Mesenchymal stem cell (in vitro differentiated cells and primary cell): ENCODE results near the gene CAVIN1.

Source experiments
- DNase-seq: peaks from one replicate; pipeline ENCODE4 v3.0.0-alpha.2; 2013
- H2AFZ ChIP-seq: one replicate; pipeline ENCODE4 v1.6.1; 2013; ENCODE audit warnings: low read depth, mild to moderate bottlenecking, control low read depth, inconsistent platforms, low read length, moderate library complexity
- H2AK5ac ChIP-seq: 2 replicates; pipeline ENCODE4 v1.6.1; 2013; ENCODE audit warnings: low read length, moderate library complexity, mild to moderate bottlenecking, inconsistent platforms; ENCODE audit not compliant: severe bottlenecking
- H2BK120ac ChIP-seq: one replicate; pipeline ENCODE4 v1.6.1; 2013; ENCODE audit warnings: low read depth, mild to moderate bottlenecking, inconsistent platforms, low read length, moderate library complexity
- H2BK12ac ChIP-seq, 2 experiments: one replicate each; pipeline ENCODE4 v1.6.1; 2013; ENCODE audit warnings: inconsistent platforms in 2 of 2, low read length in 2 of 2, mild to moderate bottlenecking in 2 of 2, moderate library complexity in 2 of 2, control low read depth in 1 of 2
- H2BK15ac ChIP-seq: one replicate; pipeline ENCODE4 v1.6.1; 2013; ENCODE audit warnings: mild to moderate bottlenecking, low read depth, inconsistent platforms; ENCODE audit not compliant: poor library complexity, severe bottlenecking
- H2BK5ac ChIP-seq: 2 replicates; pipeline ENCODE4 v1.6.1; 2013; ENCODE audit warnings: low read depth, mild to moderate bottlenecking, low read length, control low read depth, inconsistent platforms; ENCODE audit not compliant: poor library complexity, severe bottlenecking
- H3K14ac ChIP-seq, 2 experiments: one replicate each; pipeline ENCODE4 v1.6.1; 2013; ENCODE audit warnings: inconsistent platforms in 2 of 2, low read length in 2 of 2, control low read depth in 1 of 2, mild to moderate bottlenecking in 1 of 2, moderate library complexity in 1 of 2
- H3K18ac ChIP-seq, 2 experiments: one replicate each; pipeline ENCODE4 v1.6.1; 2013; ENCODE audit warnings: inconsistent platforms in 2 of 2, low read length in 2 of 2, control low read depth in 1 of 2, low read depth in 1 of 2, mild to moderate bottlenecking in 1 of 2
- H3K23ac ChIP-seq, 2 experiments: one replicate each; pipeline ENCODE4 v1.6.1; 2013; ENCODE audit warnings: inconsistent platforms in 2 of 2, low read length in 2 of 2, mild to moderate bottlenecking in 2 of 2, moderate library complexity in 2 of 2, control low read depth in 1 of 2
- H3K27ac ChIP-seq: 2 replicates; pipeline ENCODE4 v1.5.1; 2013; ENCODE audit warnings: mild to moderate bottlenecking, moderate library complexity, low read length, control low read depth, inconsistent platforms; ENCODE audit not compliant: poor library complexity, severe bottlenecking
- H3K27me3 ChIP-seq, 2 experiments: 2 replicates each; pipeline versions ENCODE4 v1.6.1 to v1.7.0; 2013; ENCODE audit warnings: low read length in 2 of 2, mild to moderate bottlenecking in 2 of 2, moderate library complexity in 2 of 2, control low read depth in 1 of 2, inconsistent platforms in 1 of 2; ENCODE audit not compliant: control insufficient read depth in 1 of 2, insufficient read depth in 1 of 2
- H3K36me3 ChIP-seq, 2 experiments: 2 replicates each; pipeline versions ENCODE4 v1.6.1 to v1.7.0; 2013; ENCODE audit warnings: low read length in 2 of 2, control low read depth in 1 of 2, inconsistent platforms in 1 of 2, low read depth in 1 of 2, mild to moderate bottlenecking in 1 of 2; ENCODE audit not compliant: insufficient read depth in 2 of 2, control insufficient read depth in 1 of 2
- H3K4ac ChIP-seq, 2 experiments: one replicate each; pipeline ENCODE4 v1.6.1; 2013; ENCODE audit warnings: inconsistent platforms in 2 of 2, low read length in 2 of 2, mild to moderate bottlenecking in 2 of 2, moderate library complexity in 2 of 2, control low read depth in 1 of 2, low read depth in 1 of 2
- H3K4me1 ChIP-seq: 2 replicates; pipeline ENCODE4 v1.6.1; 2013; ENCODE audit warnings: low read depth, low read length, control low read depth; ENCODE audit not compliant: control insufficient read depth, insufficient read depth
- H3K4me2 ChIP-seq: 2 replicates; pipeline ENCODE4 v1.6.1; 2013; ENCODE audit warnings: low read length, mild to moderate bottlenecking, inconsistent platforms; ENCODE audit not compliant: poor library complexity, severe bottlenecking
- H3K4me3 ChIP-seq, 2 experiments: 2 replicates each; pipeline versions ENCODE4 v1.5.1 to v1.7.0; 2013; ENCODE audit warnings: low read length in 2 of 2, mild to moderate bottlenecking in 2 of 2, control low read depth in 1 of 2, low read depth in 1 of 2; ENCODE audit not compliant: insufficient read depth in 1 of 2
- H3K79me1 ChIP-seq: replicated peaks from 2 replicates; pipeline ENCODE4 v1.6.1; 2013; ENCODE audit warnings: mild to moderate bottlenecking, control low read depth, low read length, inconsistent platforms; ENCODE audit not compliant: poor library complexity, severe bottlenecking
- H3K9ac ChIP-seq: 2 replicates; pipeline ENCODE4 v1.7.0; 2013; ENCODE audit warnings: mild to moderate bottlenecking, low read length, moderate library complexity
- H3K9me3 ChIP-seq: 2 replicates; pipeline ENCODE4 v1.7.0; 2013; ENCODE audit warnings: mild to moderate bottlenecking, low read length; ENCODE audit not compliant: control insufficient read depth
- H4K8ac ChIP-seq: one replicate; pipeline ENCODE4 v1.6.1; 2013; ENCODE audit warnings: inconsistent platforms, mild to moderate bottlenecking, low read length, moderate library complexity
- H4K91ac ChIP-seq: one replicate; pipeline ENCODE4 v1.6.1; 2013; ENCODE audit warnings: mild to moderate bottlenecking, low read length, inconsistent platforms
- WGBS: methylation state at CpG from one replicate; pipeline ENCODE4 v1.1.7; 2013; ENCODE audit warnings: mixed read lengths; 5-methylcytosine and 5-hydroxymethylcytosine counted together

Gene CAVIN1

GRCh38 chr17:42441371-42442195, 18.5 kb upstream of the CAVIN1 start:
- Histone ChIP-seq H2AFZ (no peak overlapping the region), H3K4ac (no peak overlapping the region), H3K18ac (no peak overlapping the region), H2BK120ac (no peak overlapping the region), H2BK15ac (no peak overlapping the region), H3K4me2 (no peak overlapping the region), H4K8ac (no peak overlapping the region), H3K4me1 (peaks cover 2% of the 10 kb centered on the region), H4K91ac (no peak overlapping the region), H3K36me3 (no peaks in the 10 kb centered on the region), H3K27ac (no peak overlapping the region), H3K4me3 (no peak overlapping the region), H3K9ac (no peak overlapping the region), H3K27me3 (no peaks in the 10 kb centered on the region), H2AK5ac (no peak overlapping the region), H2BK5ac (no peak overlapping the region), H2BK12ac (no peak overlapping the region), H3K9me3 (no peaks in the 10 kb centered on the region), H3K14ac (no peak overlapping the region), H3K23ac (no peak overlapping the region), H3K79me1 (no peaks in the 10 kb centered on the region)
- no peak for DNase-seq
- WGBS = 86% methylated on average over 7 of the region's 7 CpGs

GRCh38 chr17:42438600-42439567, 15.8 kb upstream of the CAVIN1 start:
- Histone ChIP-seq H3K9me3 (no peaks in the 10 kb centered on the region), H3K23ac (no peak overlapping the region), H3K4me1 (peaks cover 2% of the 10 kb centered on the region), H3K9ac (no peak overlapping the region), H2AFZ (no peak overlapping the region), H3K18ac (no peak overlapping the region), H4K91ac (no peak overlapping the region), H2BK120ac (no peak overlapping the region), H3K27ac (no peak overlapping the region), H3K4ac (no peak overlapping the region), H2AK5ac (no peak overlapping the region), H3K4me3 (no peak overlapping the region), H3K36me3 (no peaks in the 10 kb centered on the region), H2BK12ac (no peak overlapping the region), H3K14ac (no peak overlapping the region), H3K4me2 (no peak overlapping the region), H2BK15ac (no peak overlapping the region), H2BK5ac (no peak overlapping the region), H3K27me3 (no peaks in the 10 kb centered on the region), H3K79me1 (no peaks in the 10 kb centered on the region), H4K8ac (no peak overlapping the region)
- DNase-seq = no peak
- WGBS = 82% methylated on average over 3 of the region's 9 CpGs

- Histone ChIP-seq H3K79me1 (no peaks in the 10 kb centered on the region), H3K27ac (peak overlapping the region; percentile 64), H3K36me3 (no peaks in the 10 kb centered on the region), H3K27me3 (no peaks in the 10 kb centered on the region), H2BK120ac (no peak overlapping the region), H2BK12ac (no peak overlapping the region), H4K91ac (no peak overlapping the region), H3K4me3 (peak overlapping the region in 1 of 2 experiments; percentile 26), H3K4me1 (peaks cover 2% of the 10 kb centered on the region), H3K9me3 (no peaks in the 10 kb centered on the region), H2BK15ac (no peak overlapping the region), H3K4me2 (no peak overlapping the region), H2BK5ac (no peak overlapping the region), H2AK5ac (no peak overlapping the region), H4K8ac (no peak overlapping the region), H3K9ac (peak overlapping the region; percentile 70), H3K14ac (no peak overlapping the region), H3K4ac (no peak overlapping the region), H2AFZ (no peak overlapping the region), H3K18ac (peak overlapping the region in 1 of 2 experiments; percentile 24), H3K23ac (no peak overlapping the region)
- WGBS = 23% methylated on average over 5 of the region's 6 CpGs
- peak; percentile 97 for DNase-seq
These were observed 13.3 kb upstream of the CAVIN1 start for GRCh38 chr17:42436391-42436790.

DNA sequence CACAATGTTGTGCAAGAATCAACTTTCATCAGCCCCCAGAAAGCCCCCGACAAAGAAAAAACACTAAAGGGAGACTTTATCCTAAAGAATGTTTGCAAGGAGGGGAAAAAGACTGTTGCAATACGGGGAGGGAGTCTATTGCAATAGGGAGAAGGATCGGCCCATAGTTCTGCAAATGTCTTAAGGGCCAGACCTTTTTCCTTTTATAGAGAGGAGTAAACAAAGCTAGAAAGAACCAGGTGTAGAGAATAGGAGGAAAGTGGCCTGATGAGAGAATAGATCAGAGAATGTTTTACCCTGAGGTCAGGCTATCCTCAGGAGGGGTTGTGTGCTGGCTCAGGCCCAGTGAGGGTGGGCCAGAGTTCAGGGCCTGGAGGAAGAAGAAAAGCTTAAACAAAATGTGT, 8.7 kb upstream of the CAVIN1 start:
- no peaks in the 10 kb centered on the region for H3K9me3 ChIP-seq
- peaks cover 4% of the 10 kb centered on the region for H3K4me1 ChIP-seq
- H4K91ac ChIP-seq = no peak overlapping the region
- peak; percentile 47 for DNase-seq
- H2BK5ac ChIP-seq = no peak overlapping the region
- no peak overlapping the region for H2BK120ac ChIP-seq
- H3K27me3 ChIP-seq = no peaks in the 10 kb centered on the region
- no peaks in the 10 kb centered on the region for H3K36me3 ChIP-seq
- H2BK15ac ChIP-seq = no peak overlapping the region
- no peak overlapping the region for H3K14ac ChIP-seq
- H3K4me3 ChIP-seq = no peak overlapping the region
- no peak overlapping the region for H4K8ac ChIP-seq
- peak overlapping the region in 1 of 2 experiments; percentile 26 for H3K4ac ChIP-seq
- peak overlapping the region; percentile 29 for H3K9ac ChIP-seq
- no peak overlapping the region for H3K18ac ChIP-seq
- no peaks in the 10 kb centered on the region for H3K79me1 ChIP-seq
- H3K4me2 ChIP-seq = no peak overlapping the region
- no peak overlapping the region for H3K27ac ChIP-seq
- WGBS = 77% methylated on average over 3 of the region's 3 CpGs
- H2BK12ac ChIP-seq = no peak overlapping the region
- H2AK5ac ChIP-seq = no peak overlapping the region
- no peak overlapping the region for H3K23ac ChIP-seq
- no peak overlapping the region for H2AFZ ChIP-seq
